Keratinocyte (primary cell): ENCODE results near the gene GYS1.

Experiments used
- CTCF ChIP-seq, 3 experiments: IDR thresholded peaks in 1 of 3; conservative IDR thresholded peaks in 1 of 3; optimal IDR thresholded peaks in 1 of 3; 2 replicates in 2 of 3; 3 replicates in 1 of 3; pipeline versions ENCODE3 to v1.5.1; 2011; ENCODE audit warnings: low read length in 3 of 3, mild to moderate bottlenecking in 3 of 3, moderate library complexity in 2 of 3, control low read depth in 1 of 3, inconsistent platforms in 1 of 3; ENCODE audit not compliant: insufficient read depth in 2 of 3; ENCODE audit errors: extremely low read depth in 1 of 3
- EZH2 ChIP-seq: IDR thresholded peaks from one replicate; pipeline ENCODE4 v1.6.1; 2012; ENCODE audit warnings: inconsistent platforms, mild to moderate bottlenecking, low read length, moderate library complexity

- no peak for TF ChIP-seq EZH2
- no peak for TF ChIP-seq CTCF (optimal IDR thresholded peaks at IDR 0.05 in 1 of 3, IDR thresholded peaks at IDR 0.05 in 1 of 3, conservative IDR thresholded peaks at IDR 0.05 in 1 of 3; ENCODE audit: extremely low read depth in 1 of 3, insufficient read depth in 2 of 3, low read length in 3 of 3)
Observed at GRCh38 chr19:48968813-48969218, 24.3 kb downstream of the GYS1 start.
